SK-N-SH treated with all-trans-retinoic acid at 6 μM for 48 hours (cell line): ENCODE results near the gene OR1L6.

Experiments used
- ATAC-seq: fragments of 200-7000 bp; cut with Tn5 transposase; 3 replicates; pipeline ENCODE4 v1.9.1; 2020; ENCODE audit warnings: mild to moderate bottlenecking, moderate library complexity
- ARNTL ChIP-seq: fragments of 450-650 bp; formaldehyde crosslinking; IDR thresholded peaks from 2 replicates; pipeline ENCODE4 v1.5.0; 2020; ENCODE audit warnings: low read depth, mild to moderate bottlenecking, moderate library complexity, borderline replicate concordance
- BACH2 ChIP-seq: fragments of 250-450 bp; sonication (Bioruptor Pico); IDR thresholded peaks from 2 replicates; pipeline ENCODE4 v1.9.0; 2021; ENCODE audit warnings: mild to moderate bottlenecking, borderline replicate concordance
- CSDC2 ChIP-seq: fragments of 250-450 bp; sonication (Bioruptor Pico); IDR thresholded peaks from 2 replicates; pipeline ENCODE4 v1.5.0; 2020; ENCODE audit warnings: mild to moderate bottlenecking, moderate library complexity
- CSRNP3 ChIP-seq: fragments of 250-450 bp; sonication (Bioruptor Pico); IDR thresholded peaks from 2 replicates; pipeline ENCODE4 v1.5.1; 2021; ENCODE audit warnings: mild to moderate bottlenecking, moderate library complexity
- ESRRG ChIP-seq: fragments of 250-450 bp; sonication (Bioruptor Pico); IDR thresholded peaks from 2 replicates; pipeline ENCODE4 v1.6.1; 2021; ENCODE audit warnings: mild to moderate bottlenecking
- GLIS3 ChIP-seq: fragments of 250-450 bp; sonication (Bioruptor Pico); IDR thresholded peaks from 2 replicates; pipeline ENCODE4 v1.5.0; 2020; ENCODE audit warnings: mild to moderate bottlenecking, moderate library complexity
- ISL1 ChIP-seq: fragments of 250-450 bp; sonication (Bioruptor Pico); IDR thresholded peaks from 2 replicates; pipeline ENCODE4 v2.1.2; 2022; ENCODE audit warnings: mild to moderate bottlenecking, moderate library complexity
- OSR1 ChIP-seq: fragments of 250-450 bp; sonication (Bioruptor Pico); IDR thresholded peaks from 2 replicates; pipeline ENCODE4 v1.8.0; 2022; ENCODE audit warnings: moderate library complexity, mild to moderate bottlenecking, inconsistent platforms
- POU6F1 ChIP-seq: fragments of 250-450 bp; sonication (Bioruptor Pico); IDR thresholded peaks from 2 replicates; pipeline ENCODE4 v1.8.0; 2021; ENCODE audit warnings: low read depth, mild to moderate bottlenecking, moderate library complexity, borderline replicate concordance
- PPARA ChIP-seq: fragments of 250-450 bp; sonication (Bioruptor Pico); IDR thresholded peaks from 2 replicates; pipeline ENCODE4 v1.5.0; 2020; ENCODE audit warnings: mild to moderate bottlenecking, borderline replicate concordance
- RARB ChIP-seq: fragments of 250-450 bp; sonication (Bioruptor Pico); IDR thresholded peaks from 2 replicates; pipeline ENCODE4 v1.8.0; 2021; ENCODE audit warnings: mild to moderate bottlenecking, moderate library complexity
- SNAI2 ChIP-seq: fragments of 250-450 bp; sonication (Bioruptor Pico); IDR thresholded peaks from 2 replicates; pipeline ENCODE4 v1.5.0; 2020; ENCODE audit warnings: mild to moderate bottlenecking, moderate library complexity
- TCF4 ChIP-seq: fragments of 250-450 bp; sonication (Bioruptor Pico); IDR thresholded peaks from 2 replicates; pipeline ENCODE4 v1.8.0; 2021; ENCODE audit warnings: mild to moderate bottlenecking, moderate library complexity, borderline replicate concordance
- TOX ChIP-seq: fragments of 250-450 bp; sonication (Bioruptor Pico); IDR thresholded peaks from 2 replicates; pipeline ENCODE4 v1.8.0; 2021; ENCODE audit warnings: mild to moderate bottlenecking, moderate library complexity, borderline replicate concordance
- TSHZ2 ChIP-seq: fragments of 250-450 bp; sonication (Bioruptor Pico); IDR thresholded peaks from 2 replicates; pipeline ENCODE4 v1.5.0; 2020; ENCODE audit warnings: mild to moderate bottlenecking, moderate library complexity
- ZC3H10 ChIP-seq: fragments of 250-450 bp; sonication (Bioruptor Pico); IDR thresholded peaks from 2 replicates; pipeline ENCODE4 v1.5.1; 2021; ENCODE audit warnings: mild to moderate bottlenecking, moderate library complexity
- ZFP3 ChIP-seq: fragments of 250-450 bp; sonication (Bioruptor Pico); IDR thresholded peaks from 2 replicates; pipeline ENCODE4 v1.5.0; 2020; ENCODE audit warnings: mild to moderate bottlenecking, moderate library complexity
- ZFP30 ChIP-seq: fragments of 450-650 bp; formaldehyde crosslinking; IDR thresholded peaks from 2 replicates; pipeline ENCODE4 v1.5.0; 2022; ENCODE audit warnings: mild to moderate bottlenecking, moderate library complexity
- ZNF565 ChIP-seq: fragments of 450-650 bp; formaldehyde crosslinking; conservative IDR thresholded peaks from 2 replicates; pipeline ENCODE4 v1.5.0; 2020; ENCODE audit warnings: low read depth, mild to moderate bottlenecking, moderate library complexity
- ZNF8 ChIP-seq: fragments of 450-650 bp; formaldehyde crosslinking; IDR thresholded peaks from 2 replicates; pipeline ENCODE4 v1.5.0; 2020; ENCODE audit warnings: mild to moderate bottlenecking, moderate library complexity
- TF ChIP-seq, protein P1 (sequence below): fragments of 250-450 bp; sonication (Bioruptor Pico); IDR thresholded peaks from 2 replicates; pipeline ENCODE4 v1.8.0; 2020; ENCODE audit warnings: mild to moderate bottlenecking, moderate library complexity, borderline replicate concordance
- TF ChIP-seq, protein P2 (sequence below): fragments of 250-450 bp; sonication (Bioruptor Pico); IDR thresholded peaks from 2 replicates; pipeline ENCODE4 v1.5.1; 2020; ENCODE audit warnings: low read depth, mild to moderate bottlenecking, moderate library complexity

The OR1L6 gene

GRCh38 chr9:122789256-122790046 lies 47.3 kb downstream of the OR1L6 start:
- no peak for ATAC-seq
- TF ChIP-seq CSDC2 (CRISPR knock-in tag) (no peak), ZNF8 (CRISPR knock-in tag) (no peak), TCF4 (CRISPR knock-in tag) (no peak), ZFP3 (no peak), ESRRG (no peak), PPARA (CRISPR knock-in tag) (no peak), TOX (CRISPR knock-in tag) (no peak), SNAI2 (CRISPR knock-in tag) (no peak), ISL1 (CRISPR knock-in tag) (no peak), ZFP30 (CRISPR knock-in tag) (no peak), BACH2 (CRISPR knock-in tag) (no peak), OSR1 (no peak), CSRNP3 (no peak), TSHZ2 (CRISPR knock-in tag) (no peak), ZNF565 (CRISPR knock-in tag) (no peak)
- TF ChIP-seq, protein P1, sequence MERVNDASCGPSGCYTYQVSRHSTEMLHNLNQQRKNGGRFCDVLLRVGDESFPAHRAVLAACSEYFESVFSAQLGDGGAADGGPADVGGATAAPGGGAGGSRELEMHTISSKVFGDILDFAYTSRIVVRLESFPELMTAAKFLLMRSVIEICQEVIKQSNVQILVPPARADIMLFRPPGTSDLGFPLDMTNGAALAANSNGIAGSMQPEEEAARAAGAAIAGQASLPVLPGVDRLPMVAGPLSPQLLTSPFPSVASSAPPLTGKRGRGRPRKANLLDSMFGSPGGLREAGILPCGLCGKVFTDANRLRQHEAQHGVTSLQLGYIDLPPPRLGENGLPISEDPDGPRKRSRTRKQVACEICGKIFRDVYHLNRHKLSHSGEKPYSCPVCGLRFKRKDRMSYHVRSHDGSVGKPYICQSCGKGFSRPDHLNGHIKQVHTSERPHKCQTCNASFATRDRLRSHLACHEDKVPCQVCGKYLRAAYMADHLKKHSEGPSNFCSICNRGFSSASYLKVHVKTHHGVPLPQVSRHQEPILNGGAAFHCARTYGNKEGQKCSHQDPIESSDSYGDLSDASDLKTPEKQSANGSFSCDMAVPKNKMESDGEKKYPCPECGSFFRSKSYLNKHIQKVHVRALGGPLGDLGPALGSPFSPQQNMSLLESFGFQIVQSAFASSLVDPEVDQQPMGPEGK (CRISPR knock-in tag): no peak

DNA sequence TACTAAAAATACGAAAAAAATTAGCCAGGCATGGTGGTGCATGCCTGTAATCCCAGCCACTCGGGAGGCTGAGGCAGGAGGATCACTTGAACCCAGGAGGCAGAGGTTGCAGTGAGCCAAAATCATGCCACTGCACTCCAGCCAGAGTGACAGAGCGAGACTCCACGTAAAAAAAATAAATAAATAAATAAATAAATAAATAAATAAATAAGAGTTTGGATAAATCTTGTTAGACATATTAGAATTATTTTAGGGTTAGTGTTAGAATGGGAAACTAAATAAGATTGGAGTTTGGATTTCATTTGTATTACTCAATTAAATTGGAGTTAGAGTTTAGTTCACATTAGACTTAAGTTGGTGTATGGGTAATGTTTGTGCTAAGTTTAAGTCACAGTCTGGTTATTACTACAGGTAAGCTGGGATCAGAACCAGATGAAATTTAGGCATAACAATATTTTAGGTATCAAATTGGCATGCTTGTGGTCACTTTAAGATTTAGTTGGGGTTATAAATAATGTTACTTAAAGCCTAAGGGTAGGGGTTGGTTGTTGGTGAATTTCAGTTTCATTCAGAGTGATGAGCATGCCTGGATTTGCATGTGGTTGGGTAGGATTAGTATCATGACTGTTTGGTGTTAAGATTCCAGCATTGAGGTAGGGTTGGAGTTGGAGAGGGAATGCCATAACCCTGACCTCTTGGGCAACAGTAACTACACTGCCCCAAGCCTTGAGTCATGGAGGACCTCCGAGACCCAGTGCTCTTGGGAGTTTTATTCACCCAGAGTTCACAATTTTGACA lies 50.0 kb downstream of the OR1L6 start:
- no peak for TF ChIP-seq CSRNP3
- TF ChIP-seq TOX (CRISPR knock-in tag): no peak
- no peak for TF ChIP-seq ESRRG
- TF ChIP-seq ZFP30 (CRISPR knock-in tag): no peak
- TF ChIP-seq POU6F1 (CRISPR knock-in tag): no peak
- no peak for TF ChIP-seq TCF4 (CRISPR knock-in tag)
- TF ChIP-seq ARNTL (CRISPR knock-in tag): no peak
- no peak for TF ChIP-seq CSDC2 (CRISPR knock-in tag)
- TF ChIP-seq ZNF8 (CRISPR knock-in tag): no peak
- TF ChIP-seq ZC3H10 (CRISPR knock-in tag): no peak
- TF ChIP-seq, protein P2, sequence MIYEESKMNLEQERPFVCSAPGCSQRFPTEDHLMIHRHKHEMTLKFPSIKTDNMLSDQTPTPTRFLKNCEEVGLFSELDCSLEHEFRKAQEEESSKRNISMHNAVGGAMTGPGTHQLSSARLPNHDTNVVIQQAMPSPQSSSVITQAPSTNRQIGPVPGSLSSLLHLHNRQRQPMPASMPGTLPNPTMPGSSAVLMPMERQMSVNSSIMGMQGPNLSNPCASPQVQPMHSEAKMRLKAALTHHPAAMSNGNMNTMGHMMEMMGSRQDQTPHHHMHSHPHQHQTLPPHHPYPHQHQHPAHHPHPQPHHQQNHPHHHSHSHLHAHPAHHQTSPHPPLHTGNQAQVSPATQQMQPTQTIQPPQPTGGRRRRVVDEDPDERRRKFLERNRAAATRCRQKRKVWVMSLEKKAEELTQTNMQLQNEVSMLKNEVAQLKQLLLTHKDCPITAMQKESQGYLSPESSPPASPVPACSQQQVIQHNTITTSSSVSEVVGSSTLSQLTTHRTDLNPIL (CRISPR knock-in tag): no peak
- TF ChIP-seq ZNF565 (CRISPR knock-in tag): no peak
- TF ChIP-seq OSR1: no peak
- no peak for TF ChIP-seq GLIS3 (CRISPR knock-in tag)
- TF ChIP-seq SNAI2 (CRISPR knock-in tag): no peak
- no peak for TF ChIP-seq ZFP3
- no peak for TF ChIP-seq ISL1 (CRISPR knock-in tag)
- no peak for TF ChIP-seq RARB (CRISPR knock-in tag)
- TF ChIP-seq PPARA (CRISPR knock-in tag): no peak
- ATAC-seq: no peak
